Epithelial cell of prostate (primary cell): ENCODE measurements around the gene SMIM44.
A peak's percentile ranks its signal among the peaks of the same experiment; 100 is the strongest.

ENCODE experiments used
- DNase-seq: peaks from one replicate; pipeline ENCODE4 v3.0.0-alpha.2; 2011; ENCODE audit warnings: low read depth, low spot score
- H3K27ac ChIP-seq: fragments of 450-650 bp; 2 replicates; pipeline ENCODE4 v1.5.1; 2017; ENCODE audit warnings: mild to moderate bottlenecking

Gene SMIM44

DNA sequence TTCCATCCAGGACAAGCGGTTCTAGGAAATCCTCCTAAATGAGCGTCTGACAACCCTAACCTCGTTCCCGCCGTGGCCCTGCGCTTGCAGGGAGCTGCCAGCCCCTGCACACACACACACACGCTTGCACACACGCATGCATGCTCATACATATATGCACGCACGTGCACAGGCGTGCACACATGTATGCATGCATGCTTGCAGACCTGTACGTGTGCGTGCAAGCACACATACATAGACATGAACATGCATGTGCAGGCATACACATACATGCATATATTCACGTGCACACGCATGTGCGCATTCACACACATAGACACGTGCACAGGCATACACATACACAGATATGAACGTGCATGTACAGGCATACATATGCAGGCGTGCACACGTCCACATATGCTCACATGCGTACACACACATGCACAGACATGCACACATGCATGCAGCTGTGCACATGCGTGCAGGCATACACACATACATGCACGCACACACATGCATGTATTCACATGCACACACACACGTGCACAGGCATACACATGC lies 38.5 kb downstream of the SMIM44 start:
- H3K27ac ChIP-seq: no peak overlapping the region
- DNase-seq: no peak

DNA sequence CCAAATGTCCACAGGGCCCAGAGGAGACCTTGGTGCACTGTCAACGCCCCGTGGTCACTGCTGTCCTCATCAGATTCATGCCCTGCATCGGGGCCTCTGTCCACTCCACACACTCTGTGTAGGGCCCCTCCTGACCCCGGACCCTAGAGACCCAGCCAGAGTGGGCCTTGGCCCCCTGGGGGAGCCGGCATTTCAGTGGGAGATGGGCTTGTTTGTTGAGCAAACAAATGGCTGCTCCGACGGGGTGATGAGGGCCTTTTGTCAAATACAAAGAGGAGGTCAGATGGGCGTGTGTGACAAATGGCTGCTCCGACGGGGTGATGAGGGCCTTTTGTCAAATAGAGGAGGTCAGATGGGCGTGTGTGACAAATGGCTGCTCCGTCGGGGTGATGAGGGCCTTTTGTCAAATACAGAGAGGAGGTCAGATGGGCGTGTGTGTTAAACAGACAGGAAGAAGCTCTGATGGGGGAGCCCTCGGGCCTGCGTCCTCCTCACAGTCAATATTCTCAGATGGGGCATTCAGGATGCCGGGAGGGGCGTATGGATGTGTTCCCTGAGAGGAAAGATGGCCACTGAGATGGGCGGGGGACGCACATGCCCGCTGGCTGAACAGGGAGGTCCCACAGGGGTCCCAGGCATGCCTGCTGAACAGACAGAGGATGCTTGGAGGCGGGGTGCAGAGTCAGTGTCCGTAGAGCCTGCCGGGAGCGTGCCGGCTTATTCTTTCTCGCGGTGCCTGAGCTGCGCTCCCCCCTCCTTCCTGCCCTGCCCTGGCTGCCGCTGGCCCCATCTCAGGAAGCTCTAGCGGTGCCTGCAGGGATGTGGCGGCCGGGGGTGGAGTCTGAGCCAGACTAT lies 39.2 kb downstream of the SMIM44 start:
- DNase-seq: no peak
- H3K27ac ChIP-seq: no peak overlapping the region

DNA sequence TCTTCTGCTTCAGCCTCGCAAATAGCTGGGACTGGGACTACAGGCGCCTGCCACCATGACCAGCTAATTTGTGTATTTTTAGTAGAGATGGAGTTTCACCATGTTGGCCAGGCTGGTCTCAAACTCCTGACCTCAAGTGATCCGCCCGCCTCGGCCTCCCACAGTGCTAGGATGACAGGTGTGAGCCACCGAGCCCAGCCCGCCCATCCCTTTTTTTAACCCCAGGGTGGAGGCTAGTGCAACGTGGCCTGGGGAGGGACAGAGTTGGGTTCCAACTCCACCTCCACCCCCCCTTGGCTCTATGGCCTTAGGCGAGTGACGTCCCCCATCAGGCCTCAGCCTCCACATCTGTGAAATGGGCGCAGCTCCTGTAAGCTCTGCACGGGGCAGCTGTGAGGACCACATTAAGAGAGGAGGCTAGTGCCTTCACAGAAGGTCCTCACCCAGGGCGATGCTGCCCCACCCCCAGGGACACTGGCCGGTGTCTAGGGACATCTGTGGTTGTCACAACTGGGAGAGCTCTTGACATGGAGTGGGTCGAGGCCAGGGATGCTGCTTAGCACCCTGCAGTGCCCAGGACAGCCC lies 40.7 kb downstream of the SMIM44 start:
- DNase-seq: no peak

DNA sequence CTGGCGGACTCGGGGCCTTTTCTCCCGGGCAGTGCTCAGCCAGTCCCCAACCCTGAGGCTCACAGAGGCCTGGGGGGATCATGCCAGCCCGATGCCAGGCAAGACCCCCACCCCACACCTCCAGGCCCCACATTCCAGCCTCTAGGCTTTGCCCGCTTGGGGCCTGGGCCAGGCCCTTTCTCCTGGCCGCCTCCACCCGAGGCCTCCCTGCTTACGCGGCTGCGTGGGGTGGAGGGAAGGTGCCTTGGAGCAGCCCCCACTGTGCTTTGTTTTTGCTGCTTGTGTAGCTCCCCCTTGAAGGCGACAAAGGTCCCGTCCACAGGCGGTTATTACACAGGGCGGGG lies 41.3 kb downstream of the SMIM44 start:
- DNase-seq: no peak
- H3K27ac ChIP-seq: no peak overlapping the region

More for the DNA sequence above, 40.7 kb downstream of the SMIM44 start:
- H3K27ac ChIP-seq: no peak overlapping the region

DNA sequence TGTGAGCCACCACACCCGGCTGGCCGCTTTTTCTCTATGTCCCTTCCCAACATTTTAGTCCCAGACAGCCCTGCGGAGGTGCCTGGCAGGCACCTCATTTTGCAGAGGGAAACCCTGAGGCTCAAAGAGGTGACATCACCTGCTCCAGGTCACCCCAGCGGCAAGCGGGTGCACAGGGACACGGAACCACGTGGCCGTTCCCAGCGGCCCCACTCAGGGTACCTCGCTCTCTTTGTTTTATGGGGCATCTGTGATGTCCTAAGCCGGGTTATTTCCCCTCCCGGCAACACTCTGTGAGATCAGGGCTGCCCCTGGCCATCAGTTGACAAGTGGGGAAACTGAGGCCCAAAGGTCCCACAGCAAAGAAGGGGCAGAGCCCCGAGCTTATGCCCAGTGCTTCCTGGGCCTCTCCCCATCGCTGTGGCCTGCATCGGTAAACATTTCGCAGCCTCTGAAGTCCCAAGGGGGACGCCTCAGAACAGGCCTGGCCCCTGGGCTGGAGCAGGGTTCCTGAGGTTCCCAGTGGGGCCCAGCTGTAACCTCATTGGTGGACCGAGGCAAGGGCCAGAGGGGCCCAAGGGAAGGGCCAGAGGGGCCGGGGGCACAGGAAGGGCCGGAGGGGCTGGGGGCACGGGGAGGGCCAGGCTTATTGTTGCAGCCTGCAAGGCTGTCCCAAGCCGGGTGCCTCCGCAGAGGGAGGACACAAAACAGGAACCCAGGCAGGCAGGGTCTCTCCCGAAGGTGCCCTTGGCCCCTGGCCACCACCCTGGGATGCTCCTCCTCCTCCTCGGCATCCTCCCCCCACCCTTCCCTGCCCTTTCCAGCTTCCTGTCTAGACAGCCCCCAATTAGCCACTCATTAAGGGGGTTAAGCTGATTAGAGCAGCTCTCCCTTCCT lies 41.9 kb downstream of the SMIM44 start:
- DNase-seq: no peak
- no peak overlapping the region for H3K27ac ChIP-seq

DNA sequence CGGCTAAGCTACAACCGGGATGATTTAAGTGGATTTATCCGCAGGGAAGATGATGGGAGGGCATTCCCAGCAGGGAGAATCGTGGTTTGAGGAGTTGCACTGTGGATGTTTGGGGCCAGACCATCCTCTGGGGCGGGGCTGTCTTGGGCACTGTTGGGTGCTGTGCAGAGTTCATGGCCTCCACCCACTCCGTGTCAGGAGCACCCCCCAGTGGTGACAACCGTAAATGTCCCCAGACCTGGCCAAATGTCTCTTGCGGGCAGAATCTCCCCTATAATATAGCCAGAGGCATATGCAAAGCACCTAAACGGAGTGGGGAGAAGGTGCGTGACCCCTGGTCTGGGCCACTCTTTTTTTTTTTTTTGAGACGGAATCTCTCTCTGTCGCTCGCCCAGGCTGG lies 43.2 kb downstream of the SMIM44 start:
- no peak for DNase-seq
- H3K27ac ChIP-seq: no peak overlapping the region

DNA sequence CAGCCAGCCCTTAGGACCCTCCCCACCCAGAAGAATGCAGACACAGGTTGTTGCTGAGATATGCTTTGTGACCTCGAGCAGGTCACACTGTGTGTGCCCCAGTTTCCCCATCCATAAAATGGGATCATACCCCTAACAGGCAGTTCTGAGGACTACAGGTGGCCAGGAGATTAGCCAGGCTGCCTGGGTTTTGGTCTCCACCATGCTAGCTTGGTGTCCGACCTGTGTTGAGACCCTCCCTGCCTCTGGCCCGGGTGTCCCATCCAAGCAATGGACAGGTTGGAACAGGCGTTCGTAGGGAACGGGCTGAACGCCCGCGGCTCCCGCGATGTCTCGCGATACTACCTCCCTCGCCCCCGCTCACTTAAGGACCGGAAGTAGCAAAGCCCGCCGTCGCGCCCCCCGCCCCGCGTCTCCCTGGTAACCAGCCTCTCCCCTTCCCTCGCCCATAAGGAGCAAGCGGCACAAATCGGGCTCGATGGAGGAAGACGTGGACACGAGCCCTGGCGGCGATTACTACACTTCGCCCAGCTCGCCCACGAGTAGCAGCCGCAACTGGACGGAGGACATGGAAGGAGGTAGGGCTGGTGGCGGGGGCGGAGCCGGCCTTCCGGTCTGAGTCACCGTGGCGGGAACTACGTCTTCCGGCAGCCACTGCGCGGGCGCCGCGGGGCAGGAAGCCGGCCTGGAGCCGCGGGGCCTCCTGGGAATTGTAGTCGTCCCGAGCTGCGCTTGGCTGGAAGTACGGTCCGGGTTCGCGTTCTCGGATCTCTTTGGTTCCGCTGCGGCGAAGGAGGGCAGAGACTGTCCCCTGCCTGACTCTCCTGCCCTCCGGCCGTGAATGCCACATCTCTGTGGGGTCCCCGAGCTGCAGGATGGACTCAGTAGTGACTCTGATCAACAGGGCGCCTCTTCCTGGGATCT lies 48.3 kb downstream of the SMIM44 start:
- peak overlapping the region; percentile 82 for H3K27ac ChIP-seq
- DNase-seq: peak; percentile 78

DNA sequence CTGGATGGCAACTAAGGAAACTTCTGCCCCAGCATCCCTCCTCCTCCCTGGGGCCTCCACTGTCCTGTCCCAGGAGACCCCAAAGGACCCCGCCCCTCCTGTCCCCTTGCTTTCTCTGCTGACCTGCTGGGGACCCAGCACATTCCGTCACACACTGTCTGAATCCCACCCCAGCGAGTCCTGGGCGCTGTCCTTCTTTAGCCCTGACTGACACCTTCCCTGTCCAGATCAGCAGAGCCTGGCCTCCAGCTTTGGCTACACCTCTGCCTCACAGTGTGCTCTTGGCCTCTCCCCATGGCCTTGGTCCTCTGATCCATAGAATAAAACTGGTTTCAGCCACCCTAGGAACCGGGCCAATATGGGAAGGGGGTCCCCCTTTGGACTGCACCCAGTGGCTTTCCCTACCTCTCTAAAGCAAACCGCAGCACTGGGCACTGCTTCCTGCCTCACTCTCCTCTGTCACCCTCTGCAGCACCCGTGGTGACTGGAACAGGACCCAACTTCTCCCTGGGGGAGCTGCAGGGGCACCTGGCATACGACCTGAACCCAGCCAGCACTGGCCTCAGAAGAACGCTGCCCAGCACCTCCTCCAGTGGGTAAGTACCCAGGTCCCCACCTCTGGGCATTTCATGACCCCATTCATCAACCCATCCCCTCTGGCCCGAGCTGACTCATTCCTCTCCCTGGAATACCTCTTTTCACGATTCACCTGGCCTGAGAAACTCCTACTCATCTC lies 49.3 kb downstream of the SMIM44 start:
- H3K27ac ChIP-seq: peak overlapping the region; percentile 82
- DNase-seq: no peak

DNA sequence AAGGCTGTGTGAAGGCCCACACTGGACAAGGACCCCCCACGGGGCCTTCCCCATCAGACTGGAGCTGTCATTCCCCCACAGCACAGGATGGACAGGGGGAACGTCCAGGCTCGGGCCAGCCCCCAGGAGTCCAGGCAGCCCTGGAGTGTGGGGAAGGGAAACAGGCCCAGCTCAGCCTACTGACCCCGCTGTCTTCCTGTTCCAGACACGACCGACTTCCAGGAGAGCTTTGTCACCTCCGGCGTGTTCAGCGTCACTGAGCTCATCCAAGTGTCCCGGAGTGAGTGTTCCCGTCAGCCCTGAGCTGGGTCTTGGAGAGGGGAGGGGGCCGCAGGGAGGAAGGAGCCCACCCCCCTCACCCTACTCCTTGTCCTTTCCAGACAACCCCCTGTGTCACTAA lies 49.9 kb downstream of the SMIM44 start:
- DNase-seq: no peak

More for the DNA sequence above, 49.9 kb downstream of the SMIM44 start:
- no peak overlapping the region for H3K27ac ChIP-seq
